ENCODE data around the gene CCDC174.

The CCDC174 gene

DNA sequence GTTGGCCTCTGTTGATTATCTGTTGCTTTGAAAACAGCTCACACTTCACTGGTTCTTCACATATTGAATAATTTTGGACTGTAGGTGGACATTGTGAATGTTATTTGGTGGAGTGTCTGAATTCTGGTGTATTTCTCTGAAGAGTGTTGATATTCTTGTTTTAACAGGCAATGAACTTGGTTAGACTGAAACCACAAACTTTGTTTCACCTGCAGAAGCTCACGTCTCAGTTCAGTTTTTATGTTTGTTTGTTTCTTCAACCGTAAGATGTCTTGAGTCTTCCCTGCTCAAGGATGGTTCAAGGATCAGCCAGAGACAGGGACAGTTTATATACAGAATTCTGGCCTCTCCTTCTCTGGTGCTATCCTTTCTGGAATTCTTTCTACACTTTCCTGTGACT is 67.0 kb downstream of the CCDC174 start:
- no CpG with 5 or more reads among the region's 2 CpGs for WGBS (ENCODE audit: extremely low coverage, insufficient coverage, insufficient read length)
- Histone ChIP-seq H3K9ac (ENCODE audit: low read length) (no peak overlapping the region), H3K4me3 (ENCODE audit: low read depth, low read length) (no peak overlapping the region), H4K12ac (ENCODE audit: low read depth, low read length) (no peak overlapping the region), H3K79me1 (ENCODE audit: low read length) (no peaks in the 10 kb centered on the region), H4K8ac (ENCODE audit: low read depth, low read length) (no peak overlapping the region), H2AK5ac (ENCODE audit: low read length) (no peak overlapping the region), H3K18ac (ENCODE audit: low read length) (no peak overlapping the region), H3K23ac (ENCODE audit: low read length) (no peak overlapping the region), H2BK120ac (ENCODE audit: insufficient read depth, low read length, poor library complexity) (no peak overlapping the region), H3K27me3 (ENCODE audit: insufficient read depth, low read length) (no peaks in the 10 kb centered on the region), H3K9me3 (ENCODE audit: insufficient read depth, low read depth, low read length) (no peaks in the 10 kb centered on the region), H3K4me2 (ENCODE audit: low read length) (no peak overlapping the region), H4K91ac (ENCODE audit: low read depth, low read length) (no peak overlapping the region), H2BK5ac (ENCODE audit: low read depth, low read length, poor library complexity) (no peak overlapping the region), H3K79me2 (ENCODE audit: control insufficient read depth, insufficient read depth, low read length, poor library complexity) (no peaks in the 10 kb centered on the region), H3K14ac (ENCODE audit: low read length) (no peak overlapping the region), H3K27ac (ENCODE audit: low read depth, low read length) (no peak overlapping the region), H2AFZ (ENCODE audit: insufficient read depth, low read length, poor library complexity) (no peak overlapping the region), H2BK12ac (ENCODE audit: low read length) (no peak overlapping the region), H3K36me3 (ENCODE audit: control insufficient read depth in 1 of 2, insufficient read depth in 2 of 2, low read length in 2 of 2) (no peaks in the 10 kb centered on the region), H3K4ac (ENCODE audit: low read depth, low read length) (no peak overlapping the region), H3K4me1 (ENCODE audit: control insufficient read depth in 1 of 2, insufficient read depth in 2 of 2, low read length in 2 of 2) (no peaks in the 10 kb centered on the region)
- DNase-seq = no peak

DNA sequence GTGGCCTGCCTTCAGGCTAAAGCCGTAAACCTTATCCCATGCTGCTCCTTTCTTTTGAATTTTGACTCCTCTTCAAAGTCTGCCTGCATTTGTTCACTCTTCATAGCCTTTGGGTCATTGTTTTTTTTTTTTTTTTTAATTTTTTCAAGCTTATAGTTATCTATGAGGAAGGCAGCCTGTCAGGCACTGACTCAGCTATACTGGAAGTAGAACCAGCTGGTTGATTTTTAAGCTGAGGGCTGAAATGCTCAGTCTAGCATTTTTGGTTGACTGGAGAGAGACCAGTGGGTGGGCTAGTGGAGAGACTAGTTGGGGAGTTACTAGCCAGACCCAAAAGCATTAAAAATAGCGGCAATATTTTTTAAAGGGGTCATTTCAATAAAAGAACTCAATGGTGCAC is 67.4 kb downstream of the CCDC174 start:
- no peaks in the 10 kb centered on the region for H3K4me1 ChIP-seq (ENCODE audit: control insufficient read depth in 1 of 2, insufficient read depth in 2 of 2, low read length in 2 of 2)
- no peak overlapping the region for H3K27ac ChIP-seq (ENCODE audit: low read depth, low read length)
- H4K91ac ChIP-seq (ENCODE audit: low read depth, low read length) = no peak overlapping the region
- H3K9me3 ChIP-seq (ENCODE audit: insufficient read depth, low read depth, low read length) = no peaks in the 10 kb centered on the region
- no peak overlapping the region for H3K4ac ChIP-seq (ENCODE audit: low read depth, low read length)
- H3K18ac ChIP-seq (ENCODE audit: low read length) = no peak overlapping the region
- no peaks in the 10 kb centered on the region for H3K79me1 ChIP-seq (ENCODE audit: low read length)
- H2BK12ac ChIP-seq (ENCODE audit: low read length) = no peak overlapping the region
- H2BK5ac ChIP-seq (ENCODE audit: low read depth, low read length, poor library complexity) = no peak overlapping the region
- H4K8ac ChIP-seq (ENCODE audit: low read depth, low read length) = no peak overlapping the region
- no peak overlapping the region for H3K4me3 ChIP-seq (ENCODE audit: low read depth, low read length)
- no peaks in the 10 kb centered on the region for H3K36me3 ChIP-seq (ENCODE audit: control insufficient read depth in 1 of 2, insufficient read depth in 2 of 2, low read length in 2 of 2)
- H3K23ac ChIP-seq (ENCODE audit: low read length) = no peak overlapping the region
- H2AK5ac ChIP-seq (ENCODE audit: low read length) = no peak overlapping the region
- H3K4me2 ChIP-seq (ENCODE audit: low read length) = no peak overlapping the region
- DNase-seq = no peak
- no peaks in the 10 kb centered on the region for H3K79me2 ChIP-seq (ENCODE audit: control insufficient read depth, insufficient read depth, low read length, poor library complexity)
- no peaks in the 10 kb centered on the region for H3K27me3 ChIP-seq (ENCODE audit: insufficient read depth, low read length)
- no peak overlapping the region for H2BK120ac ChIP-seq (ENCODE audit: insufficient read depth, low read length, poor library complexity)
- no CpG with 5 or more reads among the region's 2 CpGs for WGBS (ENCODE audit: extremely low coverage, insufficient coverage, insufficient read length)
- no peak overlapping the region for H2AFZ ChIP-seq (ENCODE audit: insufficient read depth, low read length, poor library complexity)
- no peak overlapping the region for H4K12ac ChIP-seq (ENCODE audit: low read depth, low read length)
- H3K9ac ChIP-seq (ENCODE audit: low read length) = no peak overlapping the region
- no peak overlapping the region for H3K14ac ChIP-seq (ENCODE audit: low read length)

DNA sequence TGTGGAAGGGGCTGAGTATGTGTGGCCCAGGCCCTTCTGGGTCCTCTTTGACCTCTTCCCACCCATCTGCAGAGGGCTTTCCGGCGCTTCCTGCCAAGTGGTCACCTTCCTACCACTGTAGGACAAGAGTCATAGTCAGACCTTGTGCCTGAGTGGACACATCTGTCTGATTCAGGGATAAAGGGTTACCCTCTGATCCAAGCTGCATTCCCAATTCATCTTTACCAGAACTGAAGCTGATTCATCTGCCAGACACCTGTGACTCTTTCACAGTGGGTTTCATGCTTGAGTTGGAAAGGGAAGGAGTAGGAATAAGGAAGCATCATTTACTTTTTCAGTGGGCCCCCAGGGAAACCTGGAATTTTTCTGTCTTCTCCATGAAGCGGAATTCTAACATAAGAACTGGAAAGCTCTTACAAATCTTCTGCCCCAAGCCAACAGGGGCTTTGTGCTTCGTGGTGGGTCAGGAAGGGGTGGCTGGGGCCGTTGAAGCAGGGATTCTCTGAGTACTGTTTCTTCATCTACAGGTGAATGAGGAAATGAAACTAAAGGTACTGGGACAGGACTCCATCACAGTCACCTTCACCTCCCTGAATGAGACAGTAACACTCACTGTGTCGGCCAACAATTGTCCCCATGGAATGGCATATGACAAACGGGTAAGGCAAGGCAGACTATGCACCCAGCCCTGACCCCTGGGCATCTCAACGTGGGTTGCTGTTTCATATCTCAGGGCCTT is 69.7 kb downstream of the CCDC174 start:
- no peak overlapping the region for H3K4me3 ChIP-seq (ENCODE audit: low read depth, low read length)
- no peak overlapping the region for H3K18ac ChIP-seq (ENCODE audit: low read length)
- H3K9me3 ChIP-seq (ENCODE audit: insufficient read depth, low read depth, low read length) = no peaks in the 10 kb centered on the region
- H2AK5ac ChIP-seq (ENCODE audit: low read length) = no peak overlapping the region
- no peak overlapping the region for H4K91ac ChIP-seq (ENCODE audit: low read depth, low read length)
- H3K79me1 ChIP-seq (ENCODE audit: low read length) = no peaks in the 10 kb centered on the region
- H3K14ac ChIP-seq (ENCODE audit: low read length) = no peak overlapping the region
- H2AFZ ChIP-seq (ENCODE audit: insufficient read depth, low read length, poor library complexity) = no peak overlapping the region
- H3K4me1 ChIP-seq (ENCODE audit: control insufficient read depth in 1 of 2, insufficient read depth in 2 of 2, low read length in 2 of 2) = no peaks in the 10 kb centered on the region
- H3K27ac ChIP-seq (ENCODE audit: low read depth, low read length) = no peak overlapping the region
- H2BK120ac ChIP-seq (ENCODE audit: insufficient read depth, low read length, poor library complexity) = no peak overlapping the region
- H3K4me2 ChIP-seq (ENCODE audit: low read length) = no peak overlapping the region
- no peak overlapping the region for H3K9ac ChIP-seq (ENCODE audit: low read length)
- no peak overlapping the region for H2BK5ac ChIP-seq (ENCODE audit: low read depth, low read length, poor library complexity)
- no peaks in the 10 kb centered on the region for H3K36me3 ChIP-seq (ENCODE audit: control insufficient read depth in 1 of 2, insufficient read depth in 2 of 2, low read length in 2 of 2)
- H3K4ac ChIP-seq (ENCODE audit: low read depth, low read length) = no peak overlapping the region
- no peak overlapping the region for H4K12ac ChIP-seq (ENCODE audit: low read depth, low read length)
- H2BK12ac ChIP-seq (ENCODE audit: low read length) = no peak overlapping the region
- no peak for DNase-seq
- H3K79me2 ChIP-seq (ENCODE audit: control insufficient read depth, insufficient read depth, low read length, poor library complexity) = no peaks in the 10 kb centered on the region
- H3K27me3 ChIP-seq (ENCODE audit: insufficient read depth, low read length) = no peaks in the 10 kb centered on the region
- no peak overlapping the region for H3K23ac ChIP-seq (ENCODE audit: low read length)
- WGBS (ENCODE audit: extremely low coverage, insufficient coverage, insufficient read length) = no CpG with 5 or more reads among the region's 8 CpGs
- no peak overlapping the region for H4K8ac ChIP-seq (ENCODE audit: low read depth, low read length)
